CD14-positive monocyte (primary cell): ENCODE results near the gene ATP1A2. TPM values are rescaled to one million over a fixed set of nuclear protein-coding genes. Genes with fewer than 3 reads are reported as not detected.

Source experiments
- DNase-seq, 3 donors: peaks; one replicate each; pipeline ENCODE4 v3.0.0-alpha.2; 2011 to 2022
- H2AFZ ChIP-seq: 2 replicates; pipeline ENCODE4 v1.6.0; 2012; ENCODE audit warnings: mild to moderate bottlenecking, low read depth, low read length, inconsistent platforms; ENCODE audit not compliant: insufficient read depth, poor library complexity, severe bottlenecking
- H3K27ac ChIP-seq, 2 donors: 1 replicate in 1 of 2; 2 replicates in 1 of 2; pipeline ENCODE4 v1.5.1; 2012 to 2013; ENCODE audit warnings: low read length in 2 of 2, control low read depth in 1 of 2, inconsistent platforms in 1 of 2, low read depth in 1 of 2, mild to moderate bottlenecking in 1 of 2
- H3K27me3 ChIP-seq, 2 donors: one replicate each; pipeline versions ENCODE4 v1.6.0 to v1.6.1; 2011 to 2013; ENCODE audit warnings: low read length in 2 of 2; ENCODE audit not compliant: control insufficient read depth in 2 of 2, insufficient read depth in 2 of 2
- H3K36me3 ChIP-seq, 2 donors: replicated peaks in 1 of 2; 1 replicate in 1 of 2; 2 replicates in 1 of 2; pipeline versions ENCODE4 v1.5.1 to v1.6.1; 2012 to 2013; ENCODE audit warnings: low read length in 2 of 2, control low read depth in 1 of 2, inconsistent platforms in 1 of 2, mild to moderate bottlenecking in 1 of 2; ENCODE audit not compliant: insufficient read depth in 2 of 2, control insufficient read depth in 1 of 2
- H3K4me1 ChIP-seq, 2 donors: 1 replicate in 1 of 2; 2 replicates in 1 of 2; pipeline versions ENCODE4 v1.5.1 to v1.6.1; 2012 to 2013; ENCODE audit warnings: low read length in 2 of 2, control low read depth in 1 of 2, inconsistent platforms in 1 of 2, mild to moderate bottlenecking in 1 of 2, moderate library complexity in 1 of 2; ENCODE audit not compliant: insufficient read depth in 2 of 2, control insufficient read depth in 1 of 2
- H3K4me2 ChIP-seq: replicated peaks from 2 replicates; pipeline ENCODE3; 2012; ENCODE audit warnings: low read length, moderate library complexity, mild to moderate bottlenecking; ENCODE audit not compliant: poor library complexity, severe bottlenecking; ENCODE audit errors: extremely low read depth
- H3K4me3 ChIP-seq, 3 experiments: fragments of 200-600 bp in 1 of 3; sonication (generic) in 1 of 3; replicated peaks in 1 of 3; 1 replicate in 2 of 3; 2 replicates in 1 of 3; pipeline ENCODE4 v1.5.1; 2011 to 2013; ENCODE audit warnings: low read length in 3 of 3, mild to moderate bottlenecking in 3 of 3, control low read depth in 2 of 3, low read depth in 2 of 3, inconsistent platforms in 1 of 3, moderate library complexity in 1 of 3
- H3K79me2 ChIP-seq: 2 replicates; pipeline ENCODE4 v1.6.0; 2012; ENCODE audit warnings: mild to moderate bottlenecking, control low read depth, inconsistent platforms, low read length, moderate library complexity; ENCODE audit not compliant: insufficient read depth
- H3K9ac ChIP-seq: 2 replicates; pipeline ENCODE4 v1.6.0; 2017; ENCODE audit warnings: low read length, mild to moderate bottlenecking; ENCODE audit not compliant: insufficient read depth, poor library complexity, severe bottlenecking
- H3K9me3 ChIP-seq, 2 donors: replicated peaks in 1 of 2; 1 replicate in 1 of 2; 2 replicates in 1 of 2; pipeline versions ENCODE4 v1.5.1 to v1.6.1; 2012 to 2013; ENCODE audit warnings: low read length in 2 of 2, control low read depth in 1 of 2; ENCODE audit not compliant: control insufficient read depth in 1 of 2, insufficient read depth in 1 of 2
- H4K20me1 ChIP-seq: 2 replicates; pipeline ENCODE4 v1.6.0; 2012; ENCODE audit warnings: mild to moderate bottlenecking, low read length, control low read depth, moderate library complexity; ENCODE audit not compliant: insufficient read depth
- H3K27ac Mint-ChIP-seq, 7 donors: one replicate each; pipeline ENCODE4 v1.8.0; 2020; ENCODE audit warnings: mild to moderate bottlenecking in 7 of 7, mixed read lengths in 7 of 7, moderate library complexity in 6 of 7, inconsistent platforms in 2 of 7
- H3K27me3 Mint-ChIP-seq, 3 donors: one replicate each; pipeline ENCODE4 v1.8.0; 2021 to 2022; ENCODE audit warnings: low read depth in 3 of 3, mild to moderate bottlenecking in 3 of 3, mixed read lengths in 3 of 3, moderate library complexity in 3 of 3, inconsistent platforms in 1 of 3
- H3K36me3 Mint-ChIP-seq, 2 donors: one replicate each; pipeline ENCODE4 v1.8.0; 2020; ENCODE audit warnings: mixed read lengths in 2 of 2, inconsistent platforms in 1 of 2, mild to moderate bottlenecking in 1 of 2
- H3K4me1 Mint-ChIP-seq: one replicate; pipeline ENCODE4 v1.8.0; 2020; ENCODE audit warnings: mild to moderate bottlenecking, mixed read lengths
- H3K4me3 Mint-ChIP-seq, 2 donors: one replicate each; pipeline ENCODE4 v1.8.0; 2020; ENCODE audit warnings: mild to moderate bottlenecking in 2 of 2, mixed read lengths in 2 of 2, moderate library complexity in 1 of 2
- H3K9me3 Mint-ChIP-seq, 7 donors: one replicate each; pipeline ENCODE4 v1.8.0; 2020 to 2022; ENCODE audit warnings: mixed read lengths in 7 of 7, mild to moderate bottlenecking in 6 of 7, moderate library complexity in 6 of 7, inconsistent platforms in 2 of 7
- CTCF ChIP-seq: fragments of 200-600 bp; IDR thresholded peaks from one replicate; pipeline ENCODE4 v1.8.0; 2022; ENCODE audit warnings: antibody characterized with exemption, mild to moderate bottlenecking
- WGBS: methylation state at CpG from one replicate; pipeline ENCODE4 v1.1.5; 2013; ENCODE audit warnings: missing lambda C conversion rate; ENCODE audit not compliant: insufficient coverage; 5-methylcytosine and 5-hydroxymethylcytosine counted together
- intact Hi-C, 2 donors: fragments of 100-400 bp; cut with micrococcal nuclease; formaldehyde crosslinking; loops; one replicate each; pipeline versions ENCODE4 v1.15.0 to v1.15.1; 2023
- polyA plus RNA-seq, 3 donors: library from polyadenylated mRNA; depleted of rRNA in 1 of 3; unstranded in 2 of 3; stranded (reverse) in 1 of 3; fragments of 300-500 nt in 2 of 3; fragments of >200 nt in 1 of 3; fragmentation: Illumina TruSeq in 2 of 3; gene quantifications; 1 replicate in 2 of 3; 2 replicates in 1 of 3; pipeline ENCODE4 v1.2.3, GENCODE V29; 2012 to 2021

The ATP1A2 gene
- polyA plus RNA-seq, 3 donors: 0.03 TPM; not detected in 2

GRCh38 chr1:160136926-160137200 lies 21.3 kb downstream of the ATP1A2 start:
- H3K9me3 Mint-ChIP-seq: peaks cover 0 to 1% (median 0%) of the 10 kb centered on the region in 7 donors
- no peak for TF ChIP-seq CTCF
- H3K4me3 ChIP-seq: no peak overlapping the region
- H3K4me1 ChIP-seq: peaks cover 18 to 22% of the 10 kb centered on the region in 2 donors
- no peak overlapping the region for H3K27ac Mint-ChIP-seq
- H3K4me2 ChIP-seq: no peak overlapping the region
- H3K27ac ChIP-seq: no peak overlapping the region
- intact Hi-C loops: no loop called here
- no peak overlapping the region for H2AFZ ChIP-seq
- H3K36me3 Mint-ChIP-seq: no peaks in the 10 kb centered on the region
- peaks cover 18% of the 10 kb centered on the region for H3K4me1 Mint-ChIP-seq
- no peak for DNase-seq
- H3K27me3 Mint-ChIP-seq: peaks cover 8 to 13% (median 12%) of the 10 kb centered on the region in 3 donors
- no peaks in the 10 kb centered on the region for H4K20me1 ChIP-seq
- no peaks in the 10 kb centered on the region for H3K9me3 ChIP-seq
- H3K9ac ChIP-seq: no peak overlapping the region
- no peaks in the 10 kb centered on the region for H3K27me3 ChIP-seq
- H3K36me3 ChIP-seq: no peaks in the 10 kb centered on the region
- 93% methylated on average over 5 of the region's 5 CpGs for whole genome bisulfite sequencing
- no peak overlapping the region for H3K4me3 Mint-ChIP-seq
- H3K79me2 ChIP-seq: no peaks in the 10 kb centered on the region

DNA sequence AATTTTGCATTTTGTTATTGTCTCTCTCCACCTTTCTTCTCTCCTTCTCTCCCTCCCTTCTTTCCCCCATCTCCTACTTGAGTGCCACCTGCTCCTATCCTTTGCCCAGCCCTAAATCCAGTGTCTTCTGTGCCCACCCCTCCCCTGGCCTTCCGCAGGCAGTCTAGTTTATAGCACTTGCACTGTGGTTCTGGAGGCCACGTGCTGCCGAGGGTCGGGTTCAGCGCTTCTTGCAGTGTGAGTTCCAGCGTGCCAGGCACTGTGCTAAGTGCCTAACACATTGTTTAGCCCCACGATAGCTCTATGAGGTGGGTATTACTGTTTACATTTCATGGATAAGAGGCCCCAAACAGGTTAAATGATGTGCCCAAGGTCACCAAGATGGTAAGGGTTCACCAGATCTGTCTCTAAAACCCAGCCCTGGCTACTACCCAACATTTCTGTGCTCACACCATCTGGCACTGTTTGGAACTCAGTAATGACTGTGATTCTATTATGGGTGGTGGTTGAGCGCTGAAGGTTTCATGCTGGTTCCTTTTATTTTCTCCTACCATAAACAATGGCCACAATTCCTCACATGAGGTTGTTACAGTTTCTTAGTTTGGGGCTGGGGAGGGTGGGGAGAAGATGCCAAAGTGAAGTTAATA lies 21.8 kb downstream of the ATP1A2 start:
- Histone ChIP-seq H3K9ac (no peak overlapping the region), H3K27ac (no peak overlapping the region), H3K36me3 (no peaks in the 10 kb centered on the region), H2AFZ (no peak overlapping the region), H3K79me2 (no peaks in the 10 kb centered on the region), H3K4me2 (no peak overlapping the region), H3K27me3 (no peaks in the 10 kb centered on the region), H3K9me3 (no peaks in the 10 kb centered on the region), H3K4me3 (no peak overlapping the region), H4K20me1 (no peaks in the 10 kb centered on the region), H3K4me1 (peaks cover 19 to 25% of the 10 kb centered on the region in 2 donors)
- no peak for TF ChIP-seq CTCF
- H3K4me1 Mint-ChIP-seq: peaks cover 20% of the 10 kb centered on the region
- intact Hi-C loops: no loop called here
- 98% methylated on average over 7 of the region's 8 CpGs for WGBS
- no peak overlapping the region for H3K27ac Mint-ChIP-seq
- H3K27me3 Mint-ChIP-seq: peaks cover 7 to 11% (median 7%) of the 10 kb centered on the region in 3 donors
- H3K36me3 Mint-ChIP-seq: no peaks in the 10 kb centered on the region
- H3K9me3 Mint-ChIP-seq: peaks cover 0 to 1% (median 0%) of the 10 kb centered on the region in 7 donors
- no peak overlapping the region for H3K4me3 Mint-ChIP-seq
- no peak for DNase-seq
